Smooth muscle cell (in vitro differentiated cells): ENCODE measurements around the gene TOMM70. TPM values are rescaled to one million over a fixed set of nuclear protein-coding genes. Genes with fewer than 3 reads are reported as not detected.

Source experiments
- DNase-seq: peaks from one replicate; lab custom pipeline; 2025; ENCODE audit not compliant: unreplicated experiment; lab: John Stamatoyannopoulos, UW
- H2AFZ ChIP-seq: fragments of 200-600 bp; sonication (generic); 2 replicates; pipeline ENCODE4 v1.6.0; 2016; ENCODE audit warnings: antibody characterized with exemption, low read depth, mild to moderate bottlenecking
- H3F3A ChIP-seq: fragments of 200-600 bp; sonication (generic); 2 replicates; pipeline ENCODE4 v1.6.0; 2017; ENCODE audit warnings: antibody characterized with exemption, low read depth
- H3K27ac ChIP-seq: fragments of 200-600 bp; sonication (generic); 2 replicates; pipeline ENCODE4 v1.5.1; 2016; ENCODE audit warnings: low read depth, mild to moderate bottlenecking
- H3K27me3 ChIP-seq: fragments of 200-600 bp; sonication (generic); 2 replicates; pipeline ENCODE4 v1.6.1; 2016; ENCODE audit warnings: low read depth, mild to moderate bottlenecking
- H3K36me3 ChIP-seq: fragments of 200-600 bp; sonication (generic); 2 replicates; pipeline ENCODE4 v1.5.1; 2016; ENCODE audit warnings: low read depth
- H3K4me1 ChIP-seq: fragments of 200-600 bp; sonication (generic); 2 replicates; pipeline ENCODE4 v1.5.1; 2016; ENCODE audit warnings: low read depth
- H3K4me2 ChIP-seq: fragments of 200-600 bp; sonication (generic); 2 replicates; pipeline ENCODE4 v1.6.0; 2016; ENCODE audit warnings: mild to moderate bottlenecking
- H3K4me3 ChIP-seq: fragments of 200-600 bp; sonication (generic); 2 replicates; pipeline ENCODE4 v1.5.1; 2016; ENCODE audit warnings: mild to moderate bottlenecking
- H3K79me2 ChIP-seq: fragments of 200-600 bp; sonication (generic); 2 replicates; pipeline ENCODE4 v1.6.0; 2016; ENCODE audit warnings: low read depth, mild to moderate bottlenecking
- H3K9ac ChIP-seq: fragments of 200-600 bp; sonication (generic); 2 replicates; pipeline ENCODE4 v1.6.0; 2016; ENCODE audit warnings: low read depth
- H3K9me3 ChIP-seq: fragments of 200-600 bp; sonication (generic); replicated peaks from 2 replicates; pipeline ENCODE4 v1.5.1; 2016; ENCODE audit warnings: low read depth
- H4K20me1 ChIP-seq: fragments of 200-600 bp; sonication (generic); 2 replicates; pipeline ENCODE4 v1.6.0; 2016; ENCODE audit warnings: low read depth
- WGBS: methylation state at CpG from one replicate; pipeline ENCODE4 v1.1.7; 2016; ENCODE audit warnings: low lambda C conversion rate; 5-methylcytosine and 5-hydroxymethylcytosine counted together
- polyA plus RNA-seq: library from polyadenylated mRNA; unstranded; fragments of >200 nt; fragmentation: Nextera tagmentation; extraction: Ambion mirVana; gene quantifications from 2 replicates; pipeline ENCODE4 v1.2.1, GENCODE V29; 2016
- total RNA-seq: library from RNA; depleted of rRNA; stranded (reverse); fragments of >200 nt; gene quantifications from 2 replicates; pipeline ENCODE4 v1.2.3, GENCODE V29; 2014
- TF ChIP-seq, protein P1 (sequence below): fragments of 200-600 bp; sonication (generic); IDR thresholded peaks from 2 replicates; pipeline ENCODE4 v1.5.1; 2017; ENCODE audit warnings: borderline replicate concordance, mild to moderate bottlenecking, antibody characterized with exemption; ENCODE audit not compliant: insufficient read depth, poor library complexity, severe bottlenecking

TOMM70 gene
- total and polyA plus RNA-seq, 2 experiments from 2014 or later = 28.1 to 53.7 TPM

DNA sequence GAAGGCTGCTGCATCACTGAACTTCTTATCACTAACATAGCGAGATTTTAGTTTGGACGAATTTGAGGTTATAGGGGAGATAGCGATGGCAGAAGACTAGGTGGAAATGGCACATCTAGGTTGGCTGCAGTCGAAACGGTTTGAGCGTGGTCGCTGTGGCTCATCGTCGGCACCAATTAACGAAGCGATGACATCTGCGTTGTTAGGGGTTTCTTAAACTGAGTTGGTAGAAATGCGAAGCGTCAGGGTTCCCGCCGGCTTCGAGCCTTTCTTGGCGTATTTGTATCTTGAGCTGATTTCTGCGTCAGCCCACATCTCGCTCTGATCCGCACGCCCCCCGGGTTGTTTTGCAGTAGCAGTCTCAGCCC, 769 bp upstream of the TOMM70 start:
- H3K27ac ChIP-seq = peak overlapping the region; percentile 96
- no peaks in the 10 kb centered on the region for H3K36me3 ChIP-seq
- peaks cover 41% of the 10 kb centered on the region for H4K20me1 ChIP-seq
- WGBS = under 1% methylated on average over 23 of the region's 23 CpGs
- H3K79me2 ChIP-seq = peaks cover 72% of the 10 kb centered on the region
- peak overlapping the region; percentile 83 for H3K4me3 ChIP-seq
- H3K9ac ChIP-seq = peak overlapping the region; percentile 94
- no peaks in the 10 kb centered on the region for H3K27me3 ChIP-seq
- DNase-seq = no peak
- TF ChIP-seq, protein P1, sequence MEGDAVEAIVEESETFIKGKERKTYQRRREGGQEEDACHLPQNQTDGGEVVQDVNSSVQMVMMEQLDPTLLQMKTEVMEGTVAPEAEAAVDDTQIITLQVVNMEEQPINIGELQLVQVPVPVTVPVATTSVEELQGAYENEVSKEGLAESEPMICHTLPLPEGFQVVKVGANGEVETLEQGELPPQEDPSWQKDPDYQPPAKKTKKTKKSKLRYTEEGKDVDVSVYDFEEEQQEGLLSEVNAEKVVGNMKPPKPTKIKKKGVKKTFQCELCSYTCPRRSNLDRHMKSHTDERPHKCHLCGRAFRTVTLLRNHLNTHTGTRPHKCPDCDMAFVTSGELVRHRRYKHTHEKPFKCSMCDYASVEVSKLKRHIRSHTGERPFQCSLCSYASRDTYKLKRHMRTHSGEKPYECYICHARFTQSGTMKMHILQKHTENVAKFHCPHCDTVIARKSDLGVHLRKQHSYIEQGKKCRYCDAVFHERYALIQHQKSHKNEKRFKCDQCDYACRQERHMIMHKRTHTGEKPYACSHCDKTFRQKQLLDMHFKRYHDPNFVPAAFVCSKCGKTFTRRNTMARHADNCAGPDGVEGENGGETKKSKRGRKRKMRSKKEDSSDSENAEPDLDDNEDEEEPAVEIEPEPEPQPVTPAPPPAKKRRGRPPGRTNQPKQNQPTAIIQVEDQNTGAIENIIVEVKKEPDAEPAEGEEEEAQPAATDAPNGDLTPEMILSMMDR = no peak
- H3K4me1 ChIP-seq = peaks cover 25% of the 10 kb centered on the region
- peak overlapping the region; percentile 91 for H2AFZ ChIP-seq
- no peaks in the 10 kb centered on the region for H3F3A ChIP-seq
- H3K4me2 ChIP-seq = peak overlapping the region; percentile 96
- no peaks in the 10 kb centered on the region for H3K9me3 ChIP-seq

DNA sequence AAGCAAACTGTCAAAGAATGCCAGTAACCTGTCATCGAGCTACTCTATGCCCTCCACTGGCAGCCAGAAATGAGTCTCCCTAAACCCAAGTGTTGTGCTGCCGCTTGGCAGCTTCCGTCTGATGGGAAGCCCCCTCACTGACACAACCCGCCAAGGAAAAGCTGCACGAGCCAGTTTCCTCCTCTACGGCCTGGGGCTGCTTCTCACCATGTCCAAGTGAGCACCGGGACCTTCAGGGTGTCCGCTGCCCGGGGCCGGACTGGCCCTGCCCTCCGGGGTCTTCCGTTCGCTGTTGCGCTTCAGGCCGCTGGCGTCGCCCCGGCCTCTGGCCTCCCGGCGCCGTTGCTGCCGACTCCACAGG, 490 bp downstream of the TOMM70 start:
- TF ChIP-seq, protein P1 = no peak
- peak overlapping the region; percentile 96 for H3K27ac ChIP-seq

DNA sequence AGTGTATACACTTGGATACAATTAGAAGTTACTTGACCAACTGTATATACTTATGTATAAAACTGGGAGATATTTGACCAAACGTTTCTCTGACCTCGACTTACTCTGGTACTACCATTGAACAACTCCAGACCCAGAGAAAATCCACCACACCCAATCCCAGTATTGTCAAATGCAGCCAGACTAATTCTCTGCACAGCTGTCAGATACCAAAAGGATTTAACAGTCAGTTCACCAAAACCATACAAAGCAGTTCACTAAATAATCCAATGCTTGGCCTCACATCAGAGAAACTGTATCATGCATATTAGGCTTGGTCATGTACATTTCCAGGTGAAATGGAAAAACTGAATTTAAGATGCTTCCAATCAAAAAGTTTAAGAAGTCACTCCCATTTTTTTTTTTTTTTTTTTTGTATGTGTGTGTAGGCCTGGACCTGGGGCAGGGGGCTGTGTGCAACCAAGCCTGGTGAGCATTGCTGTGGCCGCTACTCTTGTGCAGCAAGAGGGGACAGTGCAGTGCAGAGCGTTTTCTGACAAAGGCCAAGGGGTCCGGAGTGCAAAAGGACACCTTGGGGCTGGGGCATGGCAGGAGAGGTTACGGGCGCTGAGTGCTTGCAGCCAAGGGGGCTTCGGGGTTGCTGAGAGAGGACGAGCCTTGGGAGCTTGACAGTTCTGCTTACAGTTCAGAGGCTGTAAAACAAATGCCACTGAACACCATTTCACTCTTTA, 1.4 kb downstream of the TOMM70 start:
- TF ChIP-seq, protein P1 = no peak

More for the DNA sequence above, 490 bp downstream of the TOMM70 start:
- Histone ChIP-seq H2AFZ (peak overlapping the region; percentile 91), H3K4me2 (peak overlapping the region; percentile 96), H3K9me3 (no peaks in the 10 kb centered on the region), H3K27me3 (no peaks in the 10 kb centered on the region), H4K20me1 (peaks cover 53% of the 10 kb centered on the region), H3K4me3 (peak overlapping the region; percentile 83), H3F3A (no peaks in the 10 kb centered on the region), H3K79me2 (peaks cover 81% of the 10 kb centered on the region), H3K36me3 (no peaks in the 10 kb centered on the region), H3K9ac (peak overlapping the region; percentile 94), H3K4me1 (peaks cover 25% of the 10 kb centered on the region)
- DNase-seq = no peak
- 3% methylated on average over 22 of the region's 22 CpGs for WGBS

GRCh38 chr3:100396967-100397366, 3.9 kb downstream of the TOMM70 start:
- peaks cover 88% of the 10 kb centered on the region for H4K20me1 ChIP-seq
- no peak for DNase-seq

More for the DNA sequence above, 1.4 kb downstream of the TOMM70 start:
- Histone ChIP-seq H3K9ac (peak overlapping the region; percentile 94), H2AFZ (no peak overlapping the region), H3K4me3 (peak overlapping the region; percentile 83), H3K4me2 (peak overlapping the region; percentile 96), H3K27ac (peak overlapping the region; percentile 96), H3F3A (no peaks in the 10 kb centered on the region), H3K36me3 (no peaks in the 10 kb centered on the region), H3K9me3 (no peaks in the 10 kb centered on the region), H3K27me3 (no peaks in the 10 kb centered on the region), H3K4me1 (peaks cover 25% of the 10 kb centered on the region), H4K20me1 (peaks cover 62% of the 10 kb centered on the region), H3K79me2 (peaks cover 90% of the 10 kb centered on the region)
- DNase-seq = no peak
- WGBS = 57% methylated on average over 9 of the region's 9 CpGs

More at GRCh38 chr3:100396967-100397366, 3.9 kb downstream of the TOMM70 start:
- Histone ChIP-seq H3K27ac (no peak overlapping the region), H3F3A (no peaks in the 10 kb centered on the region), H3K79me2 (peaks cover 92% of the 10 kb centered on the region), H3K4me2 (peak overlapping the region; percentile 16), H3K4me1 (peaks cover 17% of the 10 kb centered on the region), H2AFZ (no peak overlapping the region), H3K9ac (no peak overlapping the region), H3K27me3 (no peaks in the 10 kb centered on the region), H3K9me3 (no peaks in the 10 kb centered on the region), H3K4me3 (no peak overlapping the region), H3K36me3 (no peaks in the 10 kb centered on the region)
- TF ChIP-seq, protein P1 = no peak
- WGBS = 92% methylated on average over 2 of the region's 2 CpGs
